Mucosa of descending colon (tissue), 3 donors: Measurements from ENCODE around the gene EFHD2. TPM values are rescaled to one million over a fixed set of nuclear protein-coding genes. Genes with fewer than 3 reads are reported as not detected.
A peak's percentile ranks its signal among the peaks of the same experiment; 100 is the strongest.

Source experiments
- ATAC-seq: fragments of 200-7000 bp; cut with Tn5 transposase; one replicate; pipeline ENCODE4 v1.9.1; 2020; ENCODE audit warnings: mild to moderate bottlenecking, moderate library complexity
- DNase-seq, 3 donors: peaks; one replicate each; pipeline ENCODE4 v3.0.0-alpha.2; 2020
- H3K36me3 ChIP-seq: fragments of 200-600 bp; one replicate; pipeline ENCODE4 v1.8.0; 2021; ENCODE audit warnings: low read depth, mild to moderate bottlenecking
- H3K4me1 ChIP-seq: fragments of 200-600 bp; one replicate; pipeline ENCODE4 v1.8.0; 2021; ENCODE audit warnings: low read depth, mild to moderate bottlenecking
- H3K4me3 ChIP-seq: fragments of 200-600 bp; one replicate; pipeline ENCODE4 v1.8.0; 2021; ENCODE audit warnings: mild to moderate bottlenecking
- H3K9me3 ChIP-seq: fragments of 200-600 bp; one replicate; pipeline ENCODE4 v1.8.0; 2021; ENCODE audit warnings: mild to moderate bottlenecking
- CTCF ChIP-seq: fragments of 200-600 bp; IDR thresholded peaks from one replicate; pipeline ENCODE4 v1.8.0; 2022; ENCODE audit warnings: antibody characterized with exemption, mild to moderate bottlenecking
- intact Hi-C, 2 donors: fragments of 100-400 bp; cut with DNase I in 1 of 2; cut with micrococcal nuclease in 1 of 2; formaldehyde crosslinking; loops; one replicate each; pipeline versions ENCODE4 v1.11.0 to v1.11.1; 2022; cut with DNase I, micrococcal nuclease
- total RNA-seq, 3 donors: library from RNA; stranded (reverse); fragmentation: NEBNext Ultra II Directional in 2 of 3; extraction: Animal tissue kit (Norgen Biotek cat#: 25700) in 2 of 3; gene quantifications; one replicate each; pipeline versions ENCODE4 v1.2.1 to v1.2.4, GENCODE V29; 2021 to 2023
- donor health status: DM: no; HTN: no; CAD: no; lungs with moderate emphysema.
- donor health status: DM: no; HTN: no; CAD: no.
- donor health status: DM: no; HTN: yes; CAD: no.

The EFHD2 gene
- total RNA-seq, 3 donors from 2014 or later, result 89.5 to 197 (median 154) TPM

GRCh38 chr1:15475752-15476314, 66.1 kb downstream of the EFHD2 start, which contains the start of gene CELA2B:
Gene CELA2B, plus strand, starts transcription at chr1:15476104. Its CDS starts 22 bp downstream, at chr1:15476126.
- H3K9me3 ChIP-seq, result no peaks in the 10 kb centered on the region
- no peaks in the 10 kb centered on the region for H3K4me1 ChIP-seq
- H3K36me3 ChIP-seq, result no peaks in the 10 kb centered on the region
- intact Hi-C loops, result no loop called here
- no peak for TF ChIP-seq CTCF
- DNase-seq, result no peak
- no peak within 1 kb of the TSS for H3K4me3 ChIP-seq
- ATAC-seq, result no peak

DNA sequence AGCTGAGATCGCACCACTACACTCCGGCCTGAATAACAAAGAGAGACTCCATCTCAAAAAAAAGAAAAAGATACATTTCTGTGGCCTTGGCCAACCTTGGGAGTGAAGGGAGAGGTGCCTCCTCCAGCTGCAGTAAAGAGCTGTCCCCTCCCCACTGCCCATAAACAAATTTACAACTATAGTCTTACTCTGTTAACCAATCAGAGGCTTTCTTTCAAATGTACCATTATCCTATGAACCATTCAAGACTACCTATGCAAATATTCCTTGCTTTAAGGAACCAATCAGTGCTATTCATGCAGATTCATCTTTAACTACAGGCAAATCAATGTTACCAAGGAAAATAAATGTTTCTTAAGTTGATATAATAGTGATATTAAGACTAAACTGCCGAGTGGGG, 67.2 kb downstream of the EFHD2 start:
- H3K4me3 ChIP-seq, result no peak overlapping the region
- ATAC-seq, result peak; percentile 55
- no peaks in the 10 kb centered on the region for H3K4me1 ChIP-seq
- no peak for DNase-seq
- intact Hi-C loops, result no loop called here
- no peak for TF ChIP-seq CTCF
- H3K9me3 ChIP-seq, result no peaks in the 10 kb centered on the region
- H3K36me3 ChIP-seq, result no peaks in the 10 kb centered on the region

DNA sequence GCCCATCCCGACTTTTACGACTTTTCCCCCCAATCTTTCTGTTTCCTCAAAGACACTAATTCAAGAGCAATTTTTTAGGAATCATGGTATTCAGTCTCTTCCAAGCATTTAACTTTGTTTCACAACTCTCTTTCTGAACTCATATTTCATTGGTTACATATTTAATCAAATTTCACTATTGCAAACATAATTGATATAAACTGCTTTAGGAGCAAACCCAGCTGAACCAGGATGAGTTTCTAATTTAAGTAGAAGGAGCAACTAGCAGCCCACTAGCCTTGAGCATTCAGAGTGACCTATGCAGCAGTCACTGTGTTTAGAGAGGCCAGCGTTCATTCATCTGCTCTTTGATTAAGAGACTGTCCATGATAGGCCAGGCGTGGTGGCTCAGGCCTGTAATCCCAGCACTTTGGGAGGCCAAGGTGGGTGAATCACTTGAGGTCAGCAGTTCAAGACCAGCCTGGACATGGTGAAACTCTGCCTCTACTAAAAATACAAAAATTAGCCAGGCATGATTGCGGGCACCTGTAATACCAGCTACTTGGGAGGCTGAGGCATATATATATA, 68.0 kb downstream of the EFHD2 start:
- DNase-seq (no peak), ATAC-seq (no peak)
- Histone ChIP-seq H3K9me3 (no peaks in the 10 kb centered on the region), H3K36me3 (no peaks in the 10 kb centered on the region), H3K4me3 (no peak overlapping the region), H3K4me1 (no peaks in the 10 kb centered on the region)
- no peak for TF ChIP-seq CTCF
- intact Hi-C loops, result no loop called here

Other genes starting within 250 kb of the EFHD2 start
- 1 to 10 TPM in 1 of 3 donors, under 1 TPM in 2; 0.89 to 1.9 (median 0.99) TPM for gene FHAD1, start 162.7 kb upstream of the EFHD2 start, total RNA-seq
- not detected for gene CTRC, start 28.6 kb downstream of the EFHD2 start, total RNA-seq
- not detected for gene CELA2A, start 46.8 kb downstream of the EFHD2 start, total RNA-seq
- not detected for gene CELA2B, start 66.2 kb downstream of the EFHD2 start, total RNA-seq
- 10 to 100 TPM; 14.2 to 16.0 (median 15.2) TPM for gene CASP9, start 114.3 kb downstream of the EFHD2 start, total RNA-seq
- gene DNAJC16, start 117.0 kb downstream of the EFHD2 start, total RNA-seq, result 10 to 100 TPM; 23.7 to 27.7 (median 23.8) TPM
- gene AGMAT, start 175.2 kb downstream of the EFHD2 start, total RNA-seq, result 10 to 100 TPM in 2 of 3 donors, 1 to 10 TPM in 1; 8.4 to 21.4 (median 20.7) TPM
- gene DDI2, start 207.6 kb downstream of the EFHD2 start, total RNA-seq, result 10 to 100 TPM; 33.5 to 36.2 (median 34.6) TPM